Activated naive CD8-positive, alpha-beta T cell treated with anti-CD3 and anti-CD28 coated beads, Interleukin-2, amount 50 U/mL, for 24 hours (primary cell): ENCODE data around the gene TP53BP2.
A peak's percentile ranks its signal among the peaks of the same experiment; 100 is the strongest.

Experiments used
- ATAC-seq: fragments of 150-1000 bp; cut with Tn5 transposase; one replicate; pipeline ENCODE4 v1.10.0; 2021
- DNase-seq: peaks from one replicate; pipeline ENCODE4 v3.0.0; 2021
- H3K27ac Mint-ChIP-seq: one replicate; pipeline ENCODE4 v1.8.0; 2021; ENCODE audit warnings: mild to moderate bottlenecking, mixed read lengths
- H3K27me3 Mint-ChIP-seq: one replicate; pipeline ENCODE4 v1.8.0; 2021; ENCODE audit warnings: mixed read lengths
- H3K36me3 Mint-ChIP-seq: one replicate; pipeline ENCODE4 v1.8.0; 2021; ENCODE audit warnings: low read depth, mixed read lengths
- H3K4me1 Mint-ChIP-seq: one replicate; pipeline ENCODE4 v1.8.0; 2021; ENCODE audit warnings: mixed read lengths
- H3K4me3 Mint-ChIP-seq: one replicate; pipeline ENCODE4 v1.8.0; 2021; ENCODE audit warnings: mild to moderate bottlenecking, moderate library complexity, mixed read lengths
- H3K9me3 Mint-ChIP-seq: one replicate; pipeline ENCODE4 v1.8.0; 2021; ENCODE audit warnings: mixed read lengths

The TP53BP2 gene

DNA sequence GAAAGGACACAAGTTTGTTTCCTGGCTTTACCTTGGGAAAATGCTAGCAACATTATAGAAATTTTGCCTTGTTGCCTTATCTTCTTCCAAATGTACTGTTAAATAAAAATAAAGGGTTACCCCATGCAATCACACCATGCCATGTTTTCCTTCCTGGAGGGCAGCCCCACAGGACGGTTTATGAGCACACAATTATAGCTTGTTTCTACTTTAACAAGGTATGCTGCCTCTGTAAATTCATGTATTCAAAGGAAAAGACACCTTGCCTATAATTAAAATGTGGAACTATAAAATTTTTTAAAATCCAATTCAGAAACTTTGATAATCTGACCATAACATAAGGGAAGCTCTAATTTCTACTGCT, 70.1 kb downstream of the TP53BP2 start:
- no peaks in the 10 kb centered on the region for H3K9me3 Mint-ChIP-seq
- H3K4me1 Mint-ChIP-seq: peaks cover 39% of the 10 kb centered on the region
- DNase-seq (no peak), ATAC-seq (no peak)
- peak overlapping the region; percentile 32 for H3K4me3 Mint-ChIP-seq
- H3K27ac Mint-ChIP-seq: peak overlapping the region; percentile 66
- H3K36me3 Mint-ChIP-seq: peaks cover 44% of the 10 kb centered on the region
- no peaks in the 10 kb centered on the region for H3K27me3 Mint-ChIP-seq

DNA sequence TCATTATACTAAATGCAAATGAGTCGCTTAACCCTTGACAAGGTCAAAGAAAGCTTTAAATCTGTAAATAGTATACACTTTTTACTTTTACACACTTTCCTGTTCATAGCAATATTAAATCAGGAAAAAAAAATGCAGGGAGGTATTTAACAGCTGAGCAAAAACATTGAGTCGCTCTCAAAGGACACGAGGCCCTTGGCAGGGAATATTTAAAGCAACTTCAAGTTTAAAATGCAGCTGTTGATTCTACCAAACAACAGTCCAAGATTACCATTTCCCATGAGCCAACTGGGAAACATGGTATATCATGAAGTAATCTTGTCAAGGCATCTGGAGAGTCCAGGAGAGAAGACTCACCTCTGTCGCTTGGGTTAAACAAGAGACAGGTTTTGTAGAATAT, 70.7 kb downstream of the TP53BP2 start:
- Mint-ChIP-seq H3K27me3 (no peaks in the 10 kb centered on the region), H3K4me3 (no peak overlapping the region), H3K4me1 (peaks cover 39% of the 10 kb centered on the region), H3K9me3 (no peaks in the 10 kb centered on the region), H3K27ac (peak overlapping the region; percentile 59), H3K36me3 (peaks cover 44% of the 10 kb centered on the region)
- ATAC-seq (no peak), DNase-seq (no peak)

DNA sequence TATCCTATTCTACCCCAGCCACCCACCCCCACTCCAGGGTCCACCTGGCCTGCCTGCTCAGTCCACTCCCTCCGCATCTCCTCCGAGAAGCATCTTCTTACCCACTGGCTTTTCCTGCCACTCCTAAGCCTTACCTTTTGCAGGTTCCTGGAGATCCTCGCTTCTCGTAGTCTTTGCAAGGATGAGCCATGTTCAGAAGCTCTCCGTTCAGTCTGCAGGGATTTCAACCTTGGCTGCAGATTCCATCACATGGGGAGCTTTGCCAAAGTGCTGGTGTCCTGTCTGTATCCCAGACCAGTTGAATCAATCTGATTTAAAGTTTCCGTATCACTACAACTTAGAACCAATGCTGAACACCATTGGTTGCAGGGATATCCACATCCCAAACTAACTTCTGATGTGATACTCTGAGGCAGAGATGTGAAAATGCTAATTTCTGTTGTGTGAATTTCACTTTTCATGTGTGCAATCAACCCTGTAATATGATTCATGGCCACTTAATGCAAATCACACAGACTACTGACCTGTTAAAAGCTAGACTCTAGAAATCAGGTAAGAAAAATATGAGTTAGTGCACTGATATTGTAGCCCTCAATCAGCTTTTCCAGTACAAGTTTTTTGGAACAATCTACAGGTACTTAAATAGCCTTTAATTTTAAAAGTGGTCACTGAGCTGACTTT, 71.5 kb downstream of the TP53BP2 start:
- Mint-ChIP-seq H3K27ac (peak overlapping the region; percentile 74), H3K27me3 (no peaks in the 10 kb centered on the region), H3K4me3 (no peak overlapping the region), H3K9me3 (no peaks in the 10 kb centered on the region), H3K4me1 (peaks cover 39% of the 10 kb centered on the region), H3K36me3 (peaks cover 50% of the 10 kb centered on the region)
- ATAC-seq (peak; percentile 27), DNase-seq (no peak)

DNA sequence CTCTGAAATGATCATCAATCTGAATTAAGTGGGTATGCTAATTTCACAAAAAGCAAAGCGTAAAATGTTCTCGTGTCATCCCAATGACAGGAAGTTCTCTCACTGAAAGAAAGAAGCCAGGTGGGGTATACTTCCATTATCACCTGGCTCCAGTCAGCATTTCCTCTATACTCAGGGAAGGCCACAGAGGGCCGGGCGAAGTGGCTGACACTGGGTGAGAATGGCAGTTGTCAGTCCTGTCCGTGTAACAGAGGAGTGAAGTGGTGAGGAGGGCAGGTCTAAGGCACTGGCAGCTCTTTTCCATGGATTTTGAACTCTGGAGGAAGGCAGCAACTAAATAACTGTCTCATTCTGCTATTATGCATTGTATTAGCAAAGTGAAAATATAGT, 73.0 kb downstream of the TP53BP2 start:
- Mint-ChIP-seq H3K4me3 (no peak overlapping the region), H3K9me3 (no peaks in the 10 kb centered on the region), H3K36me3 (peaks cover 45% of the 10 kb centered on the region), H3K4me1 (peaks cover 39% of the 10 kb centered on the region), H3K27me3 (no peaks in the 10 kb centered on the region), H3K27ac (peak overlapping the region; percentile 44)
- DNase-seq (no peak), ATAC-seq (no peak)

DNA sequence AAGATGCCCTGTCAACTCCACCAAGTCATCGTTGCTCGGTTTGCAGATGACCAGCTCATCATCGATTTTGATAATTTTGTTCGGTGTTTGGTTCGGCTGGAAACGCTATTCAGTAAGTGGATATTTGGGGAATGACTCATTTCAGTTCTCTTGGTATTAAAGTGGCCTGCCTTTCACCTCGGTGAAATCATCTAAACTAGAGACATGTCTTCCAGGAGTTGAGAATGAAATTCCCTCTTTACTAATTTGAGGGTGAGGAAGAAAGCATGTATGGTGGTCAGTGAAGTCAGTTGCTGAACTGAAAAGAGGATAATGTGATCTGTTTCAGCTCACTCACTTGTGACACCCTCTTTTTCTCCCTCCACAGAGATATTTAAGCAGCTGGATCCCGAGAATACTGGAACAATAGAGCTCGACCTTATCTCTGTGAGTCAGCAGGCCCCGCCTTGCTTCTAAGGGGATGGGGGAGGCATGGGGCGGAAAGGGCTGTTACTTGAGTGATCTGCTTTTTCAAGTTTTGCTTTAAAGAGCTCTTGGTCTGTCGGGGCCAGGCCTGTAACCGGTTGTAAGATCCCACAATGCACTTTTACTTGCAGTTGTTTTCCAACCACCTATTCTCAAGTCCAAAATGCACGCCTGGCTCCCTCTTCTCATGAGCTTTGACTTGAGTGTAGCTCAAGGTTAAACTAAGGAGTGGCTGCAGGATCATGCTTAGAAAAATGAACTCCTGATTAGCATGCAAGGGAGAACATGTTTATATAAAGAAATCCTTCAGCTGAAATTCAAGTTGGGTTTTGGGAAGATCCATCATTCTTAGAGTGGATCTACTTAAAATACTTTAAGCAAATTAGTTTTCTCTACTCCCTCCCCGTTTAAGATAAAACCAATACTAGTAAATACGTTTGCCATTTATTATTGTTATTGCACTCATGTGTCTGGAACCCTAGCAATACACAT, 73.7 kb downstream of the TP53BP2 start:
- ATAC-seq (no peak), DNase-seq (no peak)
- Mint-ChIP-seq H3K4me3 (no peak overlapping the region), H3K27me3 (no peaks in the 10 kb centered on the region), H3K36me3 (peaks cover 41% of the 10 kb centered on the region), H3K9me3 (no peaks in the 10 kb centered on the region), H3K4me1 (peaks cover 39% of the 10 kb centered on the region), H3K27ac (peak overlapping the region; percentile 59)

DNA sequence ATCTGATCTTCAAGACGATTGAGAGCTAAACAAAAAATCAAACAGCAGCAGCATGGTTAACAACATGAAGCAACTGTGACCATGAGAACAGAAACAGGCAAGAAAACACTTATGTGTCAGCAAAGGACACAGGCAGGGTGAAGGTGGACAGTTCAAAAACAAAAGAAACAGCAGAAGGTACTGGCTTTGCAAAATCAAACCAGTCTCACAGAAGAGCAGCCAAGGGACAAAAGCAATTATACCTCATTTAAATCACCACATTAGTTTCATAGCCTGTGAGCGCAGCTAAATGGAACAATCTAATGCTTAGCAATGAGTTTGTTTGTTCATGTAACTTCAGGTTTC, 74.3 kb downstream of the TP53BP2 start:
- H3K36me3 Mint-ChIP-seq: peaks cover 40% of the 10 kb centered on the region
- H3K27ac Mint-ChIP-seq: no peak overlapping the region

DNA sequence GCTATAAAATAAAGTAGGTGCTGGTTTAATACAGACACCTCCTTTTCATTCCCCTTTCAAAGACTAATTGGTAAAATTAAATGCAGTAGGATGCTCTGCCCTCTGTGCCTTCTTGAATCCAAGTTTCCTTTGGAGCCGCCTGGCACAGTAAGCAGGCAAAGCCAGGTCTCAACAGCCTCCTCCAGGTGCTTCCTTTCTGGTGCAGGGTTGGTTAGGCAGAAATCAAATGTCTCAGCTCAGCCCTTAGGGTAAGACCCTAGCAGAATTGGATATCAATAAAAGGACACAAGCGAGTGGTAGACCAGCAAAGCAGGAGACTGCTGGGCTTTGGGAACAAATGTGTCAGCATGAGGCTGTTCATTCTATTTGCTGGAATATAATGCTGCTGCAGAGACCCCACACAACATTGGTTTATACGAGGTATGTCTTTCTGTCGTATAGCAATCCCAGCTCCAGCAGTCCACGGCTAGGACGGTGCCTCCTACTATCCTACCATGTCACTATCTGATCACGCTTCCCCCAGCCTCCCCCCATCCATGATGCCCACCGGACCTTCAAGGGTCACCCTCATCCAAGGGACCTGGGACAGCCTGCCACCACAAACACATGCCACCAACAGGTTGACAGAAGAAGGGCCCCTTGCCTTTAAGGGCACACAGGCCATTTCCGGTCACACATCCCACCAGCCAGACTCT, 75.0 kb downstream of the TP53BP2 start:
- no peak overlapping the region for H3K27ac Mint-ChIP-seq
- no peaks in the 10 kb centered on the region for H3K27me3 Mint-ChIP-seq
- no peaks in the 10 kb centered on the region for H3K9me3 Mint-ChIP-seq
- H3K36me3 Mint-ChIP-seq: peaks cover 40% of the 10 kb centered on the region
- no peak for DNase-seq
- no peak for ATAC-seq
- peaks cover 28% of the 10 kb centered on the region for H3K4me1 Mint-ChIP-seq
- H3K4me3 Mint-ChIP-seq: no peak overlapping the region

More for the DNA sequence above, 74.3 kb downstream of the TP53BP2 start:
- DNase-seq: no peak
- H3K27me3 Mint-ChIP-seq: no peaks in the 10 kb centered on the region
- ATAC-seq: no peak
- H3K4me3 Mint-ChIP-seq: no peak overlapping the region
- no peaks in the 10 kb centered on the region for H3K9me3 Mint-ChIP-seq
- peaks cover 34% of the 10 kb centered on the region for H3K4me1 Mint-ChIP-seq

DNA sequence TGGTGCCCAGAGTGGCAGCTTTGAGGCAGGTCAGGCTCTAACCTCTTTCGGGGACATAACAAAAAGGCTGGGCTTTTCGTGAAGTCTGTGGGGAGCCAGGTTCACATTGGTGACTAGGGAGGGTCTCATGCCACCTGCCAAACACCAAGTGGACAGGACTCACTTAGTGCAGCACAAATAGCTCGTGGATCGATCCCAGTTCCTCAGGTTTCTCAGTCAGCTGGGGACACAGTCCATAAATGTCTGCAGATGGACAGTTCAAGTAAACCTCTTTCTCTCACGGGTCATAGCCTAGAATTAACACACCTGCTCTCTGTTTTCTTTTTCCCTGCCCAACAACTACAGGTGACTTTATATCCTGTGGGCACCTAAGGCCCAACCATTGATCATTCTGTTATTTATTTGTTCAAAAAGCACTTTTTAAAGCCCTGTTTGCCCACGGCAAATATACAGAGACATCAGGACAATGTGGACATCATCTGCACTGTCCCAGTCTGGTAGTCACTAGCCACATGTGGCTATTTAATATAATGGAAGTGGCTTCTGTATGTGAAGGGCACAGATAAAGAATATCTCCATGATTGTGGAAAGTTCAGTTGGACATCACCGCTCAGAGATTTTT, 79.9 kb downstream of the TP53BP2 start:
- ATAC-seq (no peak), DNase-seq (no peak)
- no peaks in the 10 kb centered on the region for H3K4me1 Mint-ChIP-seq
- H3K27ac Mint-ChIP-seq: no peak overlapping the region
- no peaks in the 10 kb centered on the region for H3K9me3 Mint-ChIP-seq
- H3K27me3 Mint-ChIP-seq: no peaks in the 10 kb centered on the region
- peaks cover 34% of the 10 kb centered on the region for H3K36me3 Mint-ChIP-seq
- no peak overlapping the region for H3K4me3 Mint-ChIP-seq

DNA sequence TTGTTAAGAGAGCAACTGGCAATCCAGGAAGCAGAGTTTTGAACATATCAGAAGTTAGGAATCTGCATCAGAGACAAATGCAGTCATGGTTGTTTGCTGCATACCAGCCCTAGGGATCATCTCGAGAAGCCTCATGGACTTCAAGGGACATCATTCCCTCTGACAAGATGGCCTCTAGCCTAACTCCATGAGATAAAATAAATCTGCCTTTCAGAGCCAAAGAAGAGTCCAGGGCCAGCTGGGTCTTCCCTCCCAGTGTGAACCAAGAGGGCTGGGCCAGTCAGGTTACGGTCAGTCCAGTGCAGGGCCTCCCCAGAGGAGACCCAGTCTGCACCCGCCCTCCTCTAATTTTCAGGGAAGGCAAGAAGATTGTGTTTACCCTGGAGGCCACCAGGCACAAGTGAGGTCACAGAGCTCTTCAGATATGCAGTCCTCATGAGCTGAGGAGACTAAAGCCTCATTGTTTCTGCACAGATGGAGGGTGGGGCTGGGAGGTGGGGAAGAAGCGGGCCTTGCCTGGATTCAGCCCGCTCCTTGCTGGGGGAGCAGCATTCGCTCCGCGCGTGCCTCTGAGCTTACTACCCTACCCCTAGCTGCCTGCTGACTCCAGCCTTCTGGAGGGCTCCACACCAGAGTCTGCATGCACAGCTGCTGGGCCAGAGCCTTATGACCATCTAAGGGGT, 80.6 kb downstream of the TP53BP2 start:
- peaks cover 32% of the 10 kb centered on the region for H3K36me3 Mint-ChIP-seq
- no peaks in the 10 kb centered on the region for H3K27me3 Mint-ChIP-seq
- DNase-seq: no peak
- H3K4me3 Mint-ChIP-seq: no peak overlapping the region
- no peaks in the 10 kb centered on the region for H3K4me1 Mint-ChIP-seq
- H3K9me3 Mint-ChIP-seq: no peaks in the 10 kb centered on the region
- H3K27ac Mint-ChIP-seq: no peak overlapping the region
- ATAC-seq: peak; percentile 28

DNA sequence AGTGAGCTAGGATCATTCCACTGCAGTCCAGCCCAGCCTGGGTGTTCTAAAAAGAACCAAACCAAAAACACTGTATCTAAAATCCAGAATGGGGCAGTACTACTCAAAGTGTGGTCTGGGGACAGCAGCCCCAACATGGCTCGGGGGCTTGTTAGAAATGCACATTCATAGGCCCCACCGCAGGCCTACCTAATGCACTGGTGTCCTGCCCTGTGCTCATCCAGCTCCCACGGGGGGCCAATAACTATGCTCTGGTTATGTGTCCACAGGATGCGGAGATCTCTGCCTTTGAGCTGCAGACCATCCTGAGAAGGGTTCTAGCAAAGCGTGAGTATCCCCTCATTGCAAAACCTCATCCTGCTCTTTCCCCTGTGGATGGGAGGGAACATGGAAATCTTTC, 81.9 kb downstream of the TP53BP2 start:
- Mint-ChIP-seq H3K4me1 (no peaks in the 10 kb centered on the region), H3K36me3 (peaks cover 27% of the 10 kb centered on the region), H3K27me3 (no peaks in the 10 kb centered on the region), H3K9me3 (no peaks in the 10 kb centered on the region), H3K27ac (no peak overlapping the region), H3K4me3 (no peak overlapping the region)
- no peak for ATAC-seq
- DNase-seq: no peak

DNA sequence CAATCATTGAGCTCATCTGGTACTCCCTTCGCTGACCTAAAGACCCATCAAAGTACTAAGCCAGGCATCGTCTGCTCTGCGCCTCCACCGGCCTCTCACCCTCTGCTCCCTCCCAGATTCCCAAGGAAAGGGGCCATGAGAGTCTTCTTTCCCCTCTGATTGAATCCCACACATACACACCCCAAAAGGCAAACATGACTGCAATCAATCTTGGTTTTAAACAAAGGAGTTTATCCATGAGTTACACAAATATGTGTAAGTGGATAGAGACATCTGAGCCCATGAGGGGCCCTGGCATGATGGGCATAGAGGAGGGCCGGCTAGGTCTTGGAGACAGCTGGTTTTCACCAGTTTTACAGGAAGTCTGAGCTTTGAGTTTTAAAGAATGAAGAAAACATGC, 82.5 kb downstream of the TP53BP2 start:
- H3K36me3 Mint-ChIP-seq: peaks cover 27% of the 10 kb centered on the region
- peak overlapping the region; percentile 64 for H3K27ac Mint-ChIP-seq
- H3K4me1 Mint-ChIP-seq: no peaks in the 10 kb centered on the region
- DNase-seq (no peak), ATAC-seq (no peak)
- H3K4me3 Mint-ChIP-seq: no peak overlapping the region
- no peaks in the 10 kb centered on the region for H3K27me3 Mint-ChIP-seq
- H3K9me3 Mint-ChIP-seq: no peaks in the 10 kb centered on the region

DNA sequence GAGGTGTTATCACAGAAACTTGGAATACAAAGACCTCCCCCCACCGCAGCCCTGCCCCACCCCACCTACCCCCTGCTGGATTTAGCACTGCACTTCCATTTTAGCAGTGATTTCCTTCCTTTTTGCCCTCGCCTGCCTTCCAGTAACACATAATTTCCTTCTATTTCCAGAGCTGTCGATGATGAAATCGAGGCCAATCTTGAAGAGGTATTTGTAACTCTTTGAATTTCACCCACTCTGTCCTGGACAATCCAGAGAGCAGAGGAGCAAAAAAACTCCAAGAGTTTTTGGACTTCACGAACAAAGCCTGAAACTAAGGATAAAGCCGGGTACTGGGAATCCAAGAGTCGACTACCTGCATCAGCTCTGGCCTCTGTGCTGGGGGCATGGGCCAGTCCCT, 84.3 kb downstream of the TP53BP2 start:
- H3K9me3 Mint-ChIP-seq: no peaks in the 10 kb centered on the region
- no peaks in the 10 kb centered on the region for H3K27me3 Mint-ChIP-seq
- DNase-seq: no peak
- peaks cover 26% of the 10 kb centered on the region for H3K36me3 Mint-ChIP-seq
- no peak overlapping the region for H3K27ac Mint-ChIP-seq
- no peak overlapping the region for H3K4me3 Mint-ChIP-seq
- no peak for ATAC-seq
- H3K4me1 Mint-ChIP-seq: no peaks in the 10 kb centered on the region

DNA sequence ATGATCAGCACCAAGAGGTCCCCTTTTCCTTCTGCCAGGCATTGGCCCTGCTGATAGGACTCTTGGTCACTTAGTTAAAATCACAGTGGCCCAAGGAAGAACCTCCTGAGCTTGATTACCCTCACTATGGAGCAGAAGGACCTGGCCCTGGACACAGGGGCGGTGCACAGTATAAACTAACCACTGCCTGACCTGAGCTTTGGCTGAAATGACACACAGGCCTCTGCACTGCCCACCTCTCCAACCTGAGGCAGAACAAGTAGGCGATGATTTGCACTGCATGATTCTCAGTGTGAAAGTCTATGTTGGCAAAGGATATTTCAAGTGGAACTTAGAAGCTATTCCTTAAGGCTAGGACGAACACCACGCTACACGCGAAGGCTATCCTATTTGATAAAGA, 84.9 kb downstream of the TP53BP2 start:
- Mint-ChIP-seq H3K4me1 (no peaks in the 10 kb centered on the region), H3K27me3 (no peaks in the 10 kb centered on the region), H3K9me3 (no peaks in the 10 kb centered on the region), H3K27ac (no peak overlapping the region), H3K36me3 (peaks cover 20% of the 10 kb centered on the region), H3K4me3 (no peak overlapping the region)
- ATAC-seq (no peak), DNase-seq (no peak)

DNA sequence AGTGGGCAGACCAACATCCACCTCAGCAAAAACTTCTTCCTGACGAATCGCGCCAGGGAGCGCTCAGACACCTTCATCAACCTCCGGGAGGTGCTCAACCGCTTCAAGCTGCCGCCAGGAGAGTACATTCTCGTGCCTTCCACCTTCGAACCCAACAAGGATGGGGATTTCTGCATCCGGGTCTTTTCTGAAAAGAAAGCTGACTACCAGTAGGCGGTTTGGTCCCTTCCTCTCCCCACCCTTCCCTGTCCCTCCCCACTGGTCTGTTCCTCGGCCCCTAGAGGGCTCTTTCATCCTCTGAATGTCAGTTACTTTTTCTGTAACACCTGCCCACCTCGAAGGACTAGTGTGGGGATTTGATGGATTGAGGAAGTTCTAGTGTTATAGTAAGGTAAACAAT, 86.5 kb downstream of the TP53BP2 start:
- Mint-ChIP-seq H3K9me3 (no peaks in the 10 kb centered on the region), H3K4me3 (no peak overlapping the region), H3K36me3 (peaks cover 20% of the 10 kb centered on the region), H3K27me3 (no peaks in the 10 kb centered on the region), H3K27ac (no peak overlapping the region), H3K4me1 (no peaks in the 10 kb centered on the region)
- DNase-seq (no peak), ATAC-seq (no peak)
